ENCODE results near the gene APBB2.

- TF ChIP-seq CTCF (IDR thresholded peaks at IDR 0.05): no peak
- no peak for TF ChIP-seq POLR2A (IDR thresholded peaks at IDR 0.05)
These were observed 276.0 kb downstream of the APBB2 start for GRCh38 chr4:40938337-40938736.
